T-helper 22 cell (primary cell): Measurements from ENCODE around the gene SPATA4.

Experiments
- DNase-seq: peaks from one replicate; pipeline ENCODE4 v3.0.0-alpha.2; 2020; ENCODE audit warnings: low read depth

The SPATA4 gene

GRCh38 chr4:176189891-176190795 is 5.2 kb downstream of the SPATA4 start:
- DNase-seq, result no peak

GRCh38 chr4:176188654-176189053 is 6.7 kb downstream of the SPATA4 start:
- no peak for DNase-seq

GRCh38 chr4:176187624-176188023 is 7.8 kb downstream of the SPATA4 start:
- no peak for DNase-seq

DNA sequence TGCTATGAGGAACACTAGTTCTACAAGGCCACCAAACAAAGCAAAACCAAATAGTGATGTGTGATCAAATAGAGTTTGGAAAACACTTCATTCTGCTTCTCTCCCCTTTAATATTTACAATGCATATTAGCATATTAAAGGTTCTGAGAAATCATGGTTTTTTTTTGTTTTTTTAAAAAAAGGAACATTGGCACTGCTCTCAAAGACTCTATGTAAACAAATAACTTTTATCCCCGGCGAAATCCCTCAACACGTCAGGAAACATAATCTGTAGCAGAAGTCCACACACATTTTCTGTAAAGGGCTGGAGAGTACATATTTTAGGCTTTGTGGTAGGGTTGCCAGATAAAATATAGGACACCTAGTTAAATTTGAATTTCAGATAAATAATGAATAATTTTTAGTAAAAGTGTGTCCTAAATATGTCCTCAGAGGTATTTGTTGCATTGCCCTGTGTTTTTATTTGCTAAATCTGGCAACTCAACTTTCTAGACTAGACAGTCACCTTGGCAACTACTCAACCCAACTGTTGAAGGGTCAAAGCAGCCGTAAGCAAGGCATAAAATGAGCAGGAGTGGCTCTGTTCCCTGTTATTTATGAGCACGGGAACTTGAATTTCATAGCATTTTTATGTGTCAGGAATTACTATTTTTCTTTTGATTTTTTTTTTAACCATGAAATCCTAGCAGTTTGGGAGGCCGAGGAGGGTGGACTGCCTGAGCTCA is 8.6 kb downstream of the SPATA4 start:
- no peak for DNase-seq

GRCh38 chr4:176186067-176186466 is 9.3 kb downstream of the SPATA4 start:
- no peak for DNase-seq

DNA sequence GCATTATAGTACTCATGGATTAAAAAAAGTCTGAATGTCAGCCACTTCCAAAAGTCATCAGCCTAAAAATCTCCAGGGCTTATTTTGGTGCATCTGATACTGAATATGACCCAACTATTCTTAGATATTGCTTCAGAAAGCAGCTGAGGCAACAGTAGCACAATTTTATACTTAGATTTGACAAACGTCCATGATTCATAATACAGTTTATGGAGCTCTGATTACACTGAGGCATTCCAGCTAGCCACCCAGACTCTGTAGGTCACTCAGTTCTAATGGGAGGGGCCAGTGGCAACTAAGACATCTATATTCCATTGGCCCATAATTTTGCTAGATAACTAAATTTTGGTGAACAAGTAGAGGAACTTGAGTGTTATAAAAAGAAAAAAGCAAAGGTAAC is 10.3 kb downstream of the SPATA4 start:
- DNase-seq, result no peak

DNA sequence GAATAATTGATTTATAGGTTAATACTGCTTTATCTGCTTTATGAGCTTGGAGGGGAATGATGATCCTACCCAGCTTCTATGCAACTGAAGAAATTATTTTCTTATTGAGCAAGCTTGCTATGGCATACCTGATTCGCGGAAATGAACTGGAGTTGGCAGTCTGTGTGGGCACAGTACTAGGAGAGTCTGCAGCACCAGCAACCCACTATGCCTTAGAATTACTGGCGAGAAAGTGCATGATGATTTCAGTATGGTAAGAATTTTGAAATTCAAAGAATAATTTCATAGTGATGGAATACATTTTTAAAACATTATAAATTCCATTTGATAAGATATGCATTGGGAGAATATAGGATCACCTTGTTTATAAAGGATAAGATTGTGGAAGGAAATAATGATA is 32.3 kb downstream of the SPATA4 start:
- no peak for DNase-seq

- DNase-seq, result no peak
Measured at GRCh38 chr4:176156656-176157055, 38.7 kb downstream of the SPATA4 start.

DNA sequence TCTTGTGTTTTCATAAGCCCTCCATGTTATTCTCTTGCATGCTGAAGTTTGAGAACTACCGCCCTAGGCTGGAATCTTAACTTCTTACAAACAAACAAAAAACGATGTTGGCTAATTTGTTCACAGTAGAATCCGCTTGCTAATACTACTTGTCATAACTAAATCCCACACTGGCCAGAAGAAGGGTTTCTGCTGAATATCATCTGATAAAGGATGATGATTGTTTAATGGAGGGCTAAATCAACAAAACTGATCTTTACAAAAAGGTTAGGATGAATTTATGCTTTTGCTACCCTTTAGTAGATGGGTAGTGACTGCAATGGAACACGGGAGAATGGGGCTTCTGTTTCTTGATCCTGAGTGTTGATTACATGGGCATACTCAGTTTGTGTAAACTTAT is 42.3 kb downstream of the SPATA4 start:
- no peak for DNase-seq

DNA sequence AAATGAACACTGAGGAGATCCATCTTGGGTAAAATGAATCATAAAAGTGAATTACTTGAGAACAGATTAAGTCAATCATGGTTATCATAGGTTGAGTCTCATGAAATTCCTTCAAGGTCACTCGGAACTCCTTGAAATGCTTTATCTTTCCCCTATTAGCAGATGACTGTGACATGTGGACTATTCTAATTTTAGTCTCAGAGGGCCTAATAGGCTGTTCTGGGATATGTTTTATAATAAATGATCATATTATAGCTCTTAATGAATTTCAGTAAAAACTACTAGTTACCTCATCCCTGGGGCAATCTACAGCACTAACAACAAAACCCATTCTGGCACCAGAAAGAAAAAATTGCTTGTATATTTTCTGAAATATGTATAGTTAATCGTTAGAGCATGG is 44.7 kb downstream of the SPATA4 start:
- no peak for DNase-seq

DNA sequence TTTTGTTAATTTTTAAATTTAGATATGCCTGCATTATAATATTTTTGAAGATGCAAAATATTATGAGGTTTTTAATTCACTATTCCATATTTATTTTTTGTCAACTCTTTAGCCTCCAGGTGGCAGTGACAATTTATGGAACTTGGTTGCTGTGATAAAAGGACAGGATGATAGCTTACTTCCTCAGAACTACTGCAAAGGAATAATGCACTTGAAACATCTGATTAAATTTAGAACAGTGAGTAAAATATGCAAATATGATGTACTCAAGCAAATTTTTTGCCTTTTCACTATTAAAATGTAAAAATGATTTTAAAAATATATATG is 45.1 kb downstream of the SPATA4 start:
- no peak for DNase-seq

DNA sequence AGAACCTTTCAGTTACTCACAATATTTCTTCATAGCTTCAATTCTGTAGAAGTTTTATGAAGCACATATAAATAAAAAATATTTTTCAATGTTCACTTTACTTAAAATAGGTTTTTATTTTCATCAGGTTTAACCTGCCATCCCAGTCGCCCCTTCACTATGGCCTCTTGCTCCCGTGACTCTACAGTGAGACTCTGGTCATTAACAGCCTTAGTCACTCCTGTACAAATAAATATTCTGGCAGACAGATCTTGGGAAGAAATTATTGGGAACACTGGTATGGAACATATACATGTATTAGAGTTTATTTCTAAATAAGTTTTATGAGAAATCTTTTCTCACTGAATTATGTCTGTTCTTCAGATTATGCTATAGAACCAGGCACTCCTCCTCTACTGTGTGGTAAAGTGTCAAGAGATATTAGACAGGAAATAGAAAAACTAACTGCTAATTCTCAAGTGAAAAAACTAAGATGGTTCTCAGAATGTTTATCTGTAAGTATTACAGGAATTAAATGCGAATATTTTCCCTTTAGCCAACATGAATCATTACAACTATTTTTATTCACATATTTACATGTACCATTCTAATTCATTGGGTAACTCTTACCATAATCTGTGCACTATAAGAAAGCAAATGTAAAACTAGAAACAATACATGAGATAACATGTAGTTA is 45.6 kb downstream of the SPATA4 start:
- no peak for DNase-seq

GRCh38 chr4:176142253-176142652 is 53.1 kb downstream of the SPATA4 start:
- DNase-seq, result no peak

GRCh38 chr4:176139518-176139917 is 55.9 kb downstream of the SPATA4 start:
- DNase-seq, result no peak

DNA sequence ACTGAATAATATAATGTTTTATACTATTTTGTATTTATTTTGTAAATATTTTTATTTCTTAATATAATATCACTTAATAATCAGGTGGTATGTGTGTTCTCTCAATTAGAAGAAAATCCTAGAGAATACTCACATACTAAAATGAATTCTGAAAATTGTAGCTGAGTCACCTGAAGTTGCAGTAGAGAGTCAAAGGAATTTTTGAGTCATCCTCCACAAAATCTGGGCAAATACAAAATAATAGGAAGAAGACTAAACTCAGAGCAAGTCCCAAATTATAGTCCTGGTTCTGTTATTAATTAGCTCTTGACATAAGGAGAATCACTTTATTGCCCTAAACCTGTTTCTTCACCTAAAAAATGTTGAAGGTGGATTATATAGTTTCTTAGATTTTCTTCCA is 57.8 kb downstream of the SPATA4 start:
- DNase-seq, result no peak

DNA sequence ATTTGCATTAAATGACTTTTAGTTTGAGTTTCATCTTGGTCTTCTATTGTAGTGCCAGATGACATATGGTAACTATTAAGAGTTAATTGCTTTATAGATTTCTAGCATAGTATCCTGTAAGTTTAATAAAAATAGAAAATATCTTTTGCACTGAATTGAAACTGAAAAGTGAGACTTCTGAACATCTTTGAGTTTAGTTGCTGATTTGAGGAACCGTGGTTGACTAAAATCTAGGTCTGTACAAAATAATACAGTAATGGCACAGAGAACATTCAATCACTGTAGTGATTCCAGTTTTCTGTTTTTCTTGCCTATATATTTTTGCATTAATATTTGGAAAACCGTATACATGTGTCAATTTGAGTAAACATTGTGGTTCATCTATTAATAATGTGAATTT is 60.7 kb downstream of the SPATA4 start:
- no peak for DNase-seq
